ENCODE results near the gene DLAT.
"Not testable (repeated sequence)": the region's sequence is repeated elsewhere in the genome, so short reads cannot be mapped to it uniquely, and the experiment has no call there.

Gene DLAT

DNA sequence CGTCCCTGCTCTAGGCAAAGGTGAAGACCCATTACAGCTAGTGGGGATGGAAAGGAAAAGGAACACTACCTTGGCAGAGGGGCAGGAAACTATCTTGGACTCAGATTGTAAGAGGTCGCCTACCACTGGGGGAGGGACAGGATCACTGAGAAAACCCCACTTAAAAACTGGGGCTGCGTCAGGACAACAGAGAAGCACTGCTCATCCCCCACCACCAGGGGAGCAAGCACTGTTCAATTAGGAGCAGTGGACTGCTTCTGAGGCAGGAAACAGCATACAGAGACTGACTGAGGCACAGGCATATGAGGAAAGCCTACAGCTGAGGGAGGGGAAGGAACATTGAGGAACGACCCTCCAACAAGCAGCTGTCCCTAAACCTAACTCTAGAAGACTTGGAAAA, 20.8 kb upstream of the DLAT start:
- H3K4me3 ChIP-seq (replicated peaks in 1 of 2; ENCODE audit: low read depth in 2 of 2, low read length in 2 of 2): no peak overlapping the region
- TF ChIP-seq, protein P1, sequence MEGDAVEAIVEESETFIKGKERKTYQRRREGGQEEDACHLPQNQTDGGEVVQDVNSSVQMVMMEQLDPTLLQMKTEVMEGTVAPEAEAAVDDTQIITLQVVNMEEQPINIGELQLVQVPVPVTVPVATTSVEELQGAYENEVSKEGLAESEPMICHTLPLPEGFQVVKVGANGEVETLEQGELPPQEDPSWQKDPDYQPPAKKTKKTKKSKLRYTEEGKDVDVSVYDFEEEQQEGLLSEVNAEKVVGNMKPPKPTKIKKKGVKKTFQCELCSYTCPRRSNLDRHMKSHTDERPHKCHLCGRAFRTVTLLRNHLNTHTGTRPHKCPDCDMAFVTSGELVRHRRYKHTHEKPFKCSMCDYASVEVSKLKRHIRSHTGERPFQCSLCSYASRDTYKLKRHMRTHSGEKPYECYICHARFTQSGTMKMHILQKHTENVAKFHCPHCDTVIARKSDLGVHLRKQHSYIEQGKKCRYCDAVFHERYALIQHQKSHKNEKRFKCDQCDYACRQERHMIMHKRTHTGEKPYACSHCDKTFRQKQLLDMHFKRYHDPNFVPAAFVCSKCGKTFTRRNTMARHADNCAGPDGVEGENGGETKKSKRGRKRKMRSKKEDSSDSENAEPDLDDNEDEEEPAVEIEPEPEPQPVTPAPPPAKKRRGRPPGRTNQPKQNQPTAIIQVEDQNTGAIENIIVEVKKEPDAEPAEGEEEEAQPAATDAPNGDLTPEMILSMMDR (IDR thresholded peaks at IDR 0.05; ENCODE audit: low read depth, low read length): peak; percentile 52
- DNase-seq (ENCODE audit: low read depth in 2 of 2): no peak

DNA sequence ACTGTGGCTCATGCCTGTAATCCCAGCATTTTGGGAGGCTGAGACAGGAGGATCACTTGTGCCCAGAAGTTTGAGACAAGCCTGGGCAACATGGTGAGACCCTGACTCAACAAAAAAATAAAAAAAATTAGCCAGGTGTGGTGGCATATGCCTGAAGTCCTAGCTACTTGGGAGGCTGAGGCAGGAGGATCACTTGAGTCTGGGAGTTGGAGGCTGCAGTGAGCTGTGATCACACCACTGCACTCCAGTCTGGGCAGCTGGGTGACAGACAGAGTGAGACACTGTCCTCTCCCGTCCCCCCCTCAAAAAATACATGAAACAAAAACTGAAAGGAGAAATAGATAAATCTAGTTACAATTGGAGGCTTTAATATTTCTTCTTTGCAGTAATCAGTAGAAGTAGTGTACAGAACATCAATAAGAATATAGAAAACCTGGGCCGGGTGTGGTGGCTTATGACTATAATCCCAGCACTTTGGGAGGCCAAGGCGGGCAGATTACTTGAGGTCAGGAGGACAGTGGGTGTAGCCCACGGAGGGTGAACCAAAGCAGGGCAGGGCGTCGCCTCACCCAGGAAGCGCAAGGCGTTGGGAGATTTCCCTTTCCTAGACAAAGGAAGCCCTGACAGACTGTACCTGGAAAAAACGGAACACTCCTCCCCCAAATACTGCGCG, 19.6 kb upstream of the DLAT start:
- TF ChIP-seq, protein P1 (IDR thresholded peaks at IDR 0.05; ENCODE audit: low read depth, low read length): no peak
- H3K4me3 ChIP-seq (replicated peaks in 1 of 2; ENCODE audit: low read depth in 2 of 2, low read length in 2 of 2): no peak overlapping the region
- DNase-seq (ENCODE audit: low read depth in 2 of 2): no peak

DNA sequence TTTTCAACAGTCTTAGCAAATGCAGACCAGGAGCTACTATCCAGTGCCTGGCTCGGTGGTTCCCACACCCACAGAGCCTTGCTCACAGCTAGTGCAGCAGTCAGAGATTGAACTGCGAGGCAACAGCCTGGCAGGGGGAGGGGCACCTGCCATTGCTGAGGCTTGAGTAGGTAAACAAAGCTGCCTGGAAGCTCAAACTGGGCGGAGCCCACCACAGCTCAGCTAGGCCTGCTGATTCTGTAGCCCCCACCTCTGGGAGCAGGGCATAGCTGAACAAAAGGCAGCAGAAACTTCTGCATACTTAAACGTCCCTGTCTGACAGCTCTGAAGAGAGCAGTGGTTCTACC, 19.1 kb upstream of the DLAT start:
- not testable (repeated sequence) for DNase-seq (ENCODE audit: low read depth in 2 of 2); H3K4me3 ChIP-seq (replicated peaks in 1 of 2; ENCODE audit: low read depth in 2 of 2, low read length in 2 of 2)

GRCh38 chr11:112011451-112011850, 13.8 kb upstream of the DLAT start:
- not testable (repeated sequence) for H3K4me3 ChIP-seq (replicated peaks in 1 of 2; ENCODE audit: low read depth in 2 of 2, low read length in 2 of 2)

DNA sequence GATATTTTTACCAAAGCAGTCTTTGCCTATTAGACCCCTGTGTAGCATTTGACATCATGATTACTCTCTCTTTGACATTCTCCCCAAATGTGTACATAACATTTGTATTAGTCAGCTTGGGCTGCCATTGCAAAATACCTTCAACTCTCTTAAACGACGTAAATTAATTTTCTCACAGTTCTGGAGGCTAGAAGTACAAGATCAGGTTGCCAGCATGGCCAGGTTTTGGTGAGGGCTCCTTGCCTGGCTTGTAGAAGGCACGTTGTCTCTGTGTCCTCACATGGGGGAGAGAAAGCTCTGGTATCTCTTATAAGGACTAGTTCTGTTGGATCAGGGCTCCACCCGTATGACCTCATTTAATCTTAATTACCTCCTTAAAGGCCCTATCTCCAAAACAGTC, 12.3 kb upstream of the DLAT start:
- no peak overlapping the region for H3K4me3 ChIP-seq (replicated peaks in 1 of 2; ENCODE audit: low read depth in 2 of 2, low read length in 2 of 2)
- TF ChIP-seq, protein P1 (IDR thresholded peaks at IDR 0.05; ENCODE audit: low read depth, low read length): no peak
- peak; percentile 74 to 81 for DNase-seq (ENCODE audit: low read depth in 2 of 2)

More at GRCh38 chr11:112011451-112011850, 13.8 kb upstream of the DLAT start:
- not testable (repeated sequence) for DNase-seq (ENCODE audit: low read depth in 2 of 2)

GRCh38 chr11:112013497-112014164, 11.6 kb upstream of the DLAT start:
- no peak for DNase-seq (ENCODE audit: low read depth in 2 of 2)
- TF ChIP-seq, protein P1 (IDR thresholded peaks at IDR 0.05; ENCODE audit: low read depth, low read length): no peak

DNA sequence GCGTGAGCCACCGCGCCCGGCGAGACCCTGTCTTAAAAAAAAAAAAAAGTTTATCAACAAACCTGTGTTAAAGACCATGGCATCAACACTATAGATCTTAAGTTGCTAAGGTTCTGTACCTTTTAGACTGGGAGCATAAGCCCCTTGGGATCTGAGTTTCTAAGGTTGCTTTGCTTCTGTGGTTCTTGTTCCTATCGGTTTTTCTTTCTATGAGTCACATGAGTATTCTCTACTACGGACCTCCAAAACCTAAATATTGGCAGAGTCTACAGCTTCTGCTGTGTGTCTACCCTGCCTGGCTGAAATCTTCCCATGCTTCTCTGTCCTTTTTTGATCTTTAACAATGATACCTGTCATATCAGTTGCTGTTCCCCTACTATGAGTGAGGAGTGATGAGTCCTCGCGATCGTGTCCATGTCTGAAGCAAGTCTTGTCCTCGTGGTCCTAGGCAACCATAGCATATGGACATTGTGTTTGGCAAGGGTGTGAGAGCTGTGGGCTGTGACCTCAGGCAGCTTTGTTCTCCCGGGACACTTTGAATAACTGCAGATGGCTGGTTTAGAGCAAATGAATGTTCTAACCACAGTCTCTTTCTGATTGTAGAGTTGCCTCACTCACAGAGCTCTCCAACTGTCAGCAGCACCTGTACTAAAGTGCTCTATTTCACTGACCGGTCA, 9.0 kb upstream of the DLAT start:
- H3K4me3 ChIP-seq (replicated peaks in 1 of 2; ENCODE audit: low read depth in 2 of 2, low read length in 2 of 2): no peak overlapping the region
- TF ChIP-seq, protein P1 (IDR thresholded peaks at IDR 0.05; ENCODE audit: low read depth, low read length): no peak
- DNase-seq (ENCODE audit: low read depth in 2 of 2): peak; percentile 52 to 83

More at GRCh38 chr11:112013497-112014164, 11.6 kb upstream of the DLAT start:
- H3K4me3 ChIP-seq (replicated peaks in 1 of 2; ENCODE audit: low read depth in 2 of 2, low read length in 2 of 2): no peak overlapping the region

All from cardiac fibroblast (primary cell).